Breast epithelium (tissue), 4 donors: Measurements from ENCODE around the gene POLR1C. TPM values are rescaled to one million over a fixed set of nuclear protein-coding genes. Genes with fewer than 3 reads are reported as not detected.
A peak's percentile ranks its signal among the peaks of the same experiment; 100 is the strongest.
"Not testable (repeated sequence)": the region's sequence is repeated elsewhere in the genome, so short reads cannot be mapped to it uniquely, and the experiment has no call there.

Source experiments
- DNase-seq, 2 donors: peaks; one replicate each; pipeline ENCODE4 v3.0.0-alpha.2; 2019; ENCODE audit warnings: low spot score in 2 of 2
- H3K27ac ChIP-seq, 2 donors: fragments of 200-600 bp; sonication (generic) in 1 of 2; one replicate each; pipeline ENCODE4 v1.5.1; 2016 to 2019; ENCODE audit warnings: mild to moderate bottlenecking in 1 of 2
- H3K27me3 ChIP-seq, 2 donors: fragments of 200-600 bp; sonication (generic) in 1 of 2; one replicate each; pipeline versions ENCODE4 v1.5.1 to v1.6.0; 2017 to 2019; ENCODE audit warnings: control low read depth in 1 of 2, mild to moderate bottlenecking in 1 of 2
- H3K36me3 ChIP-seq: fragments of 200-600 bp; one replicate; pipeline ENCODE4 v1.5.1; 2019
- H3K4me1 ChIP-seq, 2 donors: fragments of 200-600 bp; sonication (generic); one replicate each; pipeline ENCODE4 v1.5.1; 2016 to 2019; ENCODE audit warnings: control low read depth in 1 of 2
- H3K4me3 ChIP-seq, 3 donors: fragments of 200-600 bp; sonication (generic); 1 replicate in 2 of 3; 2 replicates in 1 of 3; pipeline ENCODE4 v1.5.1; 2016 to 2019; ENCODE audit warnings: mild to moderate bottlenecking in 3 of 3, moderate library complexity in 2 of 3
- H3K9me3 ChIP-seq, 2 donors: fragments of 200-600 bp; sonication (generic) in 1 of 2; one replicate each; pipeline ENCODE4 v1.5.1; 2016 to 2019; ENCODE audit warnings: control low read depth in 1 of 2
- CTCF ChIP-seq, 3 donors: fragments of 450-650 bp; IDR thresholded peaks; one replicate each; pipeline ENCODE4 v1.5.1; 2016 to 2017; ENCODE audit warnings: antibody characterized with exemption in 3 of 3, mild to moderate bottlenecking in 3 of 3, moderate library complexity in 3 of 3
- POLR2A ChIP-seq: fragments of 450-650 bp; IDR thresholded peaks from one replicate; pipeline ENCODE4 v1.6.1; 2016; ENCODE audit warnings: antibody characterized with exemption, mild to moderate bottlenecking, moderate library complexity
- POLR2AphosphoS5 ChIP-seq, 3 donors: sonication (generic); formaldehyde crosslinking; IDR thresholded peaks; one replicate each; pipeline ENCODE4 v1.6.1; 2017; ENCODE audit warnings: antibody characterized with exemption in 3 of 3
- intact Hi-C: fragments of 100-400 bp; cut with DNase I; formaldehyde crosslinking; loops from one replicate; pipeline ENCODE4 v1.15.1; 2023; ENCODE audit warnings: low total_unique reads
- total RNA-seq, 3 donors: library from RNA; depleted of rRNA; stranded (reverse); fragments of >200 nt; gene quantifications; one replicate each; pipeline ENCODE4 v1.1.0, GENCODE V29; 2016

The POLR1C gene
- total RNA-seq, 3 donors from 2014 or later = 18.9 to 38.8 (median 38.7) TPM

- Histone ChIP-seq H3K36me3 (no peaks in the 10 kb centered on the region), H3K9me3 (no peaks in the 10 kb centered on the region), H3K4me3 (peak overlapping the region in 1 of 3 donors; percentile 39), H3K4me1 (peaks cover 6 to 15% of the 10 kb centered on the region in 2 donors), H3K27me3 (no peaks in the 10 kb centered on the region), H3K27ac (peak overlapping the region; percentile 68 to 80)
- peak in 1 of 2 donors; percentile 90 for DNase-seq
- intact Hi-C loops = no loop called here
- TF ChIP-seq POLR2AphosphoS5 (IDR thresholded peaks at IDR 0.05) = peak in 1 of 3 donors; percentile 7
- TF ChIP-seq POLR2A = no peak
- TF ChIP-seq CTCF (IDR thresholded peaks at IDR 0.05) = peak; percentile 27 to 67 (median 39)
Observed at GRCh38 chr6:43496370-43497128, 20.3 kb upstream of the POLR1C start.

DNA sequence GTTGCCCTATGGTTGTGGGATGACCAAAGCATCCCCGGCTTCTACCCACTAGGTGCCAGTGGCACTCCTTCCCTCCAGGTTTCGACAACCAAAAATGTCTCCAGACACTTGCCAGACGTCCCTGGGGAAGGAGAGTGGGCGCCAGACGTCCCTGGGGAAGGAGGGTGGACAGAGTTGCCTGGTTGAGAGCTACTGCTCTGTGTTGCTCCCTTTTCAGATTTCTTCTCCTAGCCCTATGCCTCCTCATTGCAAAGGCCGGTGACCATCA lies 19.8 kb upstream of the POLR1C start:
- intact Hi-C loops = no loop called here
- H3K9me3 ChIP-seq = no peaks in the 10 kb centered on the region
- peak overlapping the region; percentile 68 to 80 for H3K27ac ChIP-seq
- TF ChIP-seq CTCF (IDR thresholded peaks at IDR 0.05) (no peak), POLR2A (no peak), POLR2AphosphoS5 (IDR thresholded peaks at IDR 0.05) (no peak)
- no peaks in the 10 kb centered on the region for H3K36me3 ChIP-seq
- H3K27me3 ChIP-seq = no peaks in the 10 kb centered on the region
- H3K4me3 ChIP-seq = peak overlapping the region in 1 of 3 donors; percentile 39
- peaks cover 4 to 11% of the 10 kb centered on the region in 2 donors for H3K4me1 ChIP-seq
- DNase-seq = no peak

GRCh38 chr6:43497689-43498088 lies 19.2 kb upstream of the POLR1C start:
- TF ChIP-seq CTCF (IDR thresholded peaks at IDR 0.05) (no peak), POLR2AphosphoS5 (IDR thresholded peaks at IDR 0.05) (no peak), POLR2A (no peak)
- peaks cover 4% of the 10 kb centered on the region for H3K36me3 ChIP-seq
- peaks cover 0 to 5% of the 10 kb centered on the region in 2 donors for H3K4me1 ChIP-seq
- H3K27me3 ChIP-seq = no peaks in the 10 kb centered on the region
- no peaks in the 10 kb centered on the region for H3K9me3 ChIP-seq
- intact Hi-C loops = no loop called here
- peak overlapping the region; percentile 58 to 68 for H3K27ac ChIP-seq
- DNase-seq = no peak
- H3K4me3 ChIP-seq = no peak overlapping the region

DNA sequence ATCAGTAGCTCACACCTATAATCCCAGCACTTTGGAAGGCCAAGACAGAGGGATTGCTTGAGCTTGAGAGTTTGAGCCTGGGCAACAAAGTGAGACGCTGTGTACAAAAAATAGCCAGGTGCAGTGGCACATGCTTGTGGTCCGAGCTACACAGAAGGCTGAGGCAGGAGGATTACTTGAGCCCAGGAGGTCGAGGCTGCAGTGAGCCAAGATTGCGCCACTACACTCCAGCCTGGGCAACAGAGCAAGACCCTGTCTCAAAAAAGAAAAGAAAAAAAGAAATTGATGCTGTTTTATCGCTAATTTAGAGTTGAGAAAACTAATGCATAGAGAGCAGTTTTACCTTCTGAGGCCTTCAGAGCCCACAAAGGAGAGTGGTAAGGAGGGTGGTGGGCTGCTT lies 18.6 kb upstream of the POLR1C start:
- peak overlapping the region in 1 of 2 donors; percentile 58 for H3K27ac ChIP-seq
- H3K4me1 ChIP-seq, H3K36me3 ChIP-seq, H3K4me3 ChIP-seq, H3K9me3 ChIP-seq, DNase-seq, H3K27me3 ChIP-seq, intact Hi-C loops: not testable (repeated sequence)

DNA sequence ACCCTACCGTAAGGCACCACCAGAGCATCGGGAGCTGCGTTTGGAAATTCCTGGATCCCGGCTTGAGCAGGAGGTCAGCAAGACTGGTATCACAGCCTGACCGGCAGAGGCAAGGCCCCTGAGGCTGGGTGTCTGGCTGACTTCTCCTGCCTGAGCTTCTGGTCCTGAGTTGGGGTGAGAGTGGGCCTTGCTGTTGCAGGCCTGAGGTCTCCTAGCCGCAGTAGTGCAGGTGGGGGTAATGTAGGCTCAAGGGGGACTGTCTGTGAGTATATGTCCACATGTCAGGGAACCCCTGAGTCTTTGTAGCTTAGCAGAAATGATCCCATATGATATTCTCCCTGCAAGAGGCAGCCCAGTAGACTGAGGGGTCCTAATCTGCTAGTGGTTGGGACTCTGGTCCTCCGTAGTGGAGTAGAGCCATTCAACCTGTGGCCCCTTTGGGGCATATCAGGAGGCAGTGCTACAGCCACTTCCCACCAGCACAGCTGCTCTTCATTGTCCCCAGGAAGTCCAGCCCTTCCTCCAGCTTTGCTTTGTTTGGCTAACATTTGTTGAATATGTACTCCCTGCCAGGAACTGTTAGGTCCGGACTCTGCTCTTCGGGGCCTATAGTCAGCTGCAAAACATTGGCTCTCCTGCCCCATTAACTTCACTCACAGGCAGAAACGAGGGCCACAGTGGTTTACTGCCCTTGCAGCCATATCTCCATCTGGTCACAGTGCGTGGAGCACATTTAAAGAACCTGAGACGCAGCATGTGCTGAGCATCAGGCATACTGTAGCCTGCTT lies 17.7 kb upstream of the POLR1C start:
- H3K27ac ChIP-seq = peak overlapping the region in 1 of 2 donors; percentile 50
- H3K4me3 ChIP-seq = no peak overlapping the region
- H3K4me1 ChIP-seq = peaks cover 0 to 5% of the 10 kb centered on the region in 2 donors
- TF ChIP-seq POLR2AphosphoS5 (IDR thresholded peaks at IDR 0.05) (no peak), POLR2A (no peak), CTCF (IDR thresholded peaks at IDR 0.05) (no peak)
- H3K27me3 ChIP-seq = no peaks in the 10 kb centered on the region
- no peak for DNase-seq
- H3K9me3 ChIP-seq = no peaks in the 10 kb centered on the region
- intact Hi-C loops = no loop called here
- H3K36me3 ChIP-seq = peaks cover 4% of the 10 kb centered on the region
